HG03196 (cell line): ENCODE measurements around the gene ACADVL.
A peak's percentile ranks its signal among the peaks of the same experiment; 100 is the strongest.

Experiments used
- ATAC-seq: cut with Tn5 transposase; IDR thresholded peaks from one replicate; pipeline ENCODE4 v1.9.1; 2021; ENCODE audit not compliant: unreplicated experiment

The ACADVL gene

DNA sequence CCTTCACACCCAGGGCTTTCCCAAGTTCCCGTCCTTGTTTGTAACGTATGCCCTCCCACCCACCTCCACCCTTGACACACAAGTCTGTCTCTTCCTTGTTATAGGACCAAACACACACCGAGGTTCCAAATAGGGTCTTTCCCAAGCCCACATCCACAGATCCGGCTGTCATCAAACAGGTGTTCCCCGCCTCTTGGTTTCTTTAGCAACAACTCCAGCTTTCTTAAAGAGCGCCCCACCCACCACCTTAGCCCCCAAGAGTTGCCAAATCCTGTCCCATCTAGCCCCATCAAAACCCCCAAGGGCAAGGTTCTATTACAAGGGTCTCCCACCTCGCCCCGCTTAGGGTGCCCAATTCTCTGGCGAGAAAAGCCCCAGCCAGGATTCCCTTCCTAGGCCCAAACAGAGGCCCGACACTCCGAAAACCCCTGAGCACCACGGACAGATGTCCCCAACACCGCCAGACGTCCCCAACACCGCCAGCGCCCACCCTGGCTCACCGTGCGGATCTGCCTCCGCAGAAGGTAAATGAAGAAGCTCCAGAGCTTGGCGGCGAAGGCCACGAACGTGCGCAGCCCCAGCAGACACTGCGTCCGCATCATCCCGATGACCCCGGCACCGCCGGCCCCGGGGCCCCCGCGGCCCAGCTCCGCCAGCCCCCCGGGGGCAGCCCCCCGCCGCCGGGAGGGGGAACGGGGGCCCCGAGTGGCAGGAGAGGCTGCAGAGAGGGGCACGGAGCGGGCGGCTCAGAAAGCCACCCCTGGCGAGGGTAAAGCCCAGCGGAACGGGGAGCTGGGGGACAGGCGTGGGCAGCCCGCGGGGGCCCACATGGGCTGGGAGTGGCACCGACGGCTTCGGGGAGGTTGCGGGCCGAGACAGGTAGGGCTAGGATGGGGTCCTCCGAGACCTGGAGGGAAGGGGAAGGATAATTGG is 31.2 kb downstream of the ACADVL start:
- no peak for ATAC-seq

GRCh38 chr17:7251661-7252175 is 32.0 kb downstream of the ACADVL start, which contains the start of gene CTDNEP1:
Gene CTDNEP1 (minus strand): TSS chr17:7251734. CDS start chr17:7251296, 438 bp downstream.
- peak; percentile 85 for ATAC-seq

GRCh38 chr17:7252176-7253043 is 32.7 kb downstream of the ACADVL start, which contains the start of gene ELP5:
Gene ELP5 (plus strand): TSS chr17:7252215. CDS start chr17:7252551, 336 bp downstream.
- ATAC-seq: peak; percentile 54

DNA sequence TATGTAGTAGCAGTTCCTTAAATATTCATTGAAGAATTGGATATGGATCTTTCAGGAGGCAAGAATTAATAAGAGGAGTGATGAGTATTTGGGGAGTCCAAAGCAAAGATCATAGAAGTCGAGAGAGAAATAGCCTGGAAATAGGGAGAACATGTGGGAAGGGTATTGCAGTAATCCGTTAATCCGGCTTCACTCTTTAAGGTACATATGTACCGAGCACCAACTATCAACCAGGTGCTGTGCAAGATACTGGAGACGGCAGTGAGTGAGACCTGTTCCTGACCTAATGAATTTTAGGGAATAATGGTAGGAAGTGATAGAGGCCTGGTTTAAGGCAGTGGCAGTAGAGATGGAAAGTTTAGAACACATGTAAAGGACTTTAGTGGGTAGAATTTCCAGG is 33.3 kb downstream of the ACADVL start:
- no peak for ATAC-seq

- ATAC-seq: no peak
Measured at GRCh38 chr17:7254511-7254910, 34.8 kb downstream of the ACADVL start.

- no peak for ATAC-seq
Measured at GRCh38 chr17:7256766-7257456, 37.2 kb downstream of the ACADVL start.

- ATAC-seq: no peak
Measured at GRCh38 chr17:7258731-7259554, 39.2 kb downstream of the ACADVL start.

DNA sequence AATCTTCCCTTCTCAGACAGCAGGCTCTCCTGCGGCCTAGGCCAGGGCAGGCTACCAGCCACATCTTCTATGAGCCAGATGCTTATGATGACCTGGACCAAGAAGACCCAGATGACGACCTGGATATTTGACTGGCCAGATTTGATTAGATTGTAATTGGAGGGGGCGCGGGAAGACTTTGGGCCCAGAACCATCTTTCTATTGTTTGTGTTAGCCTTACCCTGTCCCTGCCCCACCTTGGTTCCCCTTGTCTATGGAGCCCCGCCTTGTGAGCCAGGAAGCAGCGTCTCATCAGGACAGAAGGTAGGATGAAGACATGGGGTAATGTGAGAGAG is 39.8 kb downstream of the ACADVL start:
- no peak for ATAC-seq

GRCh38 chr17:7260151-7260550 is 40.4 kb downstream of the ACADVL start:
- ATAC-seq: no peak

GRCh38 chr17:7260651-7261378 is 41.1 kb downstream of the ACADVL start:
- no peak for ATAC-seq

GRCh38 chr17:7261379-7262191 is 41.8 kb downstream of the ACADVL start:
- ATAC-seq: no peak

DNA sequence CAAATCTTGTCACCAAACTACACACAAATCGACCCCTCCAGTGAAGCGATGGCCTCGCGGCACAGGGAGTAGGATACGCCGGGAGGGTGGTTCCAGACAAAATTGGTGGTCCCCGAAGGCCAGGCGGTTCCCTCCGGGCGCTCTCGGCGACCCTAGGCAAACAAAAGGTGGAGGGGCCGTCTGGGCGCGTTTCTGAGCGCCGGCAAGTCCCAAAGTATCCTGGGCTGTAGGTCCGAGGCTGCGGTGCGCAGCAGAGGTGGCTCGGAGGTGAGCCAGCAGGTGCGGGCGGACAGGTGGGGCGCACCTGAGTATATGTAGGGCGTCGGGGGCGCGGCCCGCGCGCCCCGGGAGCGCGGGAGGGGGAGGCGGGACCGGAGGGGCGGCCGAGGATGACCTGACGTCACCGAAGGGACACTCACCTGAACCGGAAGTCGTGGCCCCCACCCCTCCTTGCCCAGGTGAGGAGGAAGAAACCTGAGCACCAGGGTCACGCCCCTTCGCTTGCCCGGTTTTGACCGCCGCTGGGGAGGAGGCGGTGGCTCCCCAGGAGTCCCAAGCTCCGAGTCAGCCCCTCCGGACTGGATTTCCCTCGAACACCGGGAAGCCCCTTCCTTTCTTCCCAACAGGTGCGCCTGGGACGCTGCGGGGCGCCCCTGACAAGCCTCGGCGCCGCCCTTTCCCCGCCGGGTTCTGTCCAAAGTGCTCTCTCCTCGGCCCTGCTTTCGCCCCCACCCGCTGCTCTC is 42.6 kb downstream of the ACADVL start, which contains the start of gene CLDN7:
TSS of gene CLDN7 (minus strand) at position 287 of the 743 bp plus-strand sequence. CDS start 435 bp downstream, outside the sequence.
- no peak for ATAC-seq

DNA sequence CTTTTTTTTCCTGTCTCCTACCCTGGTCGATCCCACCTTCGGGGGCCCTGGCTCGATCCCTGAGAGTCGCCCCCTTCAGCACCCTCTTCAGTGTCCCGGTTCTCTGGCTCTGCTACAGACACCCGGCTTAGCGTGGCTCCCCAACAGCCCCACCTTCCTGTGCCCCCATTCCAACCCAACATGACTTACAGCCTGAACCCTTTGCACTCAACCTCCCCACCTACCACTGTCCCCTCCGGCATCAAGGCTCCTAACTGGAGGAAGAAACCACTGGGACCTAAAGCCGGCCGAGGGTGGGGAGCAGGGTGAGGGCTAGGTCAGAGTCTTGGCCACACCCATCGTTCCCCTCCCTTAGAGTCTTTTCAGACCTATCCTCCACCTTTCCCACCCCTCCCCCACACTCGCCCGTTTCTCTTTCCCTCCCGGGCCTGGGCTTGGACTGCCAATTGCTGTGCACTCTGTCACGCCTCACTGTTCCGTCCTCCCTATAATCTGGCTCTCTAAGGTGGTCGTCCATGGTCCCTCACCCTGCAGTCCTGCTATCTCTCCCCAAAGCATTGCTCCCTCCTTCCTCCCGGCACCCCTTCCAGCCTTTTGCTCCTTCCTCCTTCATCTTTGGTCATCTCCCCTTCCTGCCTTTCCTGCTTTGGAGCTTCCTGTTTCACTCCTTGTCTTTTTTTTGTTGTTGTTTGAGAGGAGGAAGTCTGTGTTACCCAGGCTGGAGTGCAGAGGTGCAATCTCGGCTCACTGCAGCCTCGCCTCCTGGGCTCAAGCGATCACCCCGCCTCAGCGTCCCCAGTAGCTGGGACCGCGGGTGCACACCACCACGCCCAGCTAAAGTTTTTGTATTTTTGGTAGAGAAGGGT is 43.4 kb downstream of the ACADVL start:
- no peak for ATAC-seq

DNA sequence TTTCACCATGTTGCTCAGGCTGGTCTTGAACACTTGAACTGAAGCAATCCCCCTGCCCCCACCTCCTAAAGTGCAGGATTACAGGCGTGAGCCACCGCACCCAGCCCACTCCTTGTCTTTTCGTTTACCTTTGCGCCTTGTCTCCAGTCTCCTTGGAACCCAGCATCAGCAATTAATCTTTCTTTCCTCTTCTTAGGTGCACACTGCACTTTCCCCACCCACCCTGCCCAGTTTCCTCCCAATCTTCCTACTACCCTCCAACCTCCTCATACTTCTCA is 44.0 kb downstream of the ACADVL start:
- no peak for ATAC-seq

DNA sequence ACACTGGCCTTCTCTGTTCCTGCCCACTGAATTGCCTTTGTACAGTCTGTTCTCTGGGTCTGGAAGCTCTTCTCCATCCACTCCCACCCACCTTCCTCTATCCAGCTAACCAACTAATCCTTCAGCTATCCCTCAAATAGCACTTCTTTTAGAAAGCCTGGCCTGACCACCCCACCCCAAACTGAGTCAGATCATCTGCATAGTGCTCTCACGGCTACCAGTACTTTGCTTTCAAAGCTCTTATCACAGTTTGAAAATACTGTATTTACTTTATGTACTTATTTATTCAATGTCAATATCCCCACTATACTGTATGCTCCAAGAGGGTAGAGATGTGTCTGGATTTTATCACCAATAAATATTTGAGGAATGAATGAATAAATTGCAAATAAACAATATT is 47.0 kb downstream of the ACADVL start:
- ATAC-seq: no peak
